ENCODE results near the gene NPL. TPM values are rescaled to one million over a fixed set of nuclear protein-coding genes. Genes with fewer than 3 reads are reported as not detected.

Gene NPL
- 1.8 and 2.7 TPM in 2 replicates for total RNA-seq

- no peak for DNase-seq (ENCODE audit: extremely low read depth, low read depth, low spot score)
These were observed at the start of gene NPL for GRCh38 chr1:182789138-182790076. NPL (plus strand) TSS chr1:182789773; CDS start chr1:182794372, 4,599 bp downstream.

- DNase-seq (ENCODE audit: extremely low read depth, low read depth, low spot score), result no peak
These were observed 49.5 kb upstream of the NPL start for GRCh38 chr1:182740120-182740519.

GRCh38 chr1:182742780-182743179 is 46.8 kb upstream of the NPL start:
- no peak for DNase-seq (ENCODE audit: extremely low read depth, low read depth, low spot score)

GRCh38 chr1:182752077-182752988 is 37.2 kb upstream of the NPL start:
- DNase-seq (ENCODE audit: extremely low read depth, low read depth, low spot score), result no peak

- DNase-seq (ENCODE audit: extremely low read depth, low read depth, low spot score), result no peak
These were observed 35.5 kb upstream of the NPL start for GRCh38 chr1:182754087-182754486.

GRCh38 chr1:182754543-182755314 is 34.8 kb upstream of the NPL start:
- DNase-seq (ENCODE audit: extremely low read depth, low read depth, low spot score), result no peak

GRCh38 chr1:182755632-182756031 is 33.9 kb upstream of the NPL start:
- no peak for DNase-seq (ENCODE audit: extremely low read depth, low read depth, low spot score)

- DNase-seq (ENCODE audit: extremely low read depth, low read depth, low spot score), result no peak
These were observed 33.1 kb upstream of the NPL start for GRCh38 chr1:182756423-182756822.

- no peak for DNase-seq (ENCODE audit: extremely low read depth, low read depth, low spot score)
These were observed 27.9 kb upstream of the NPL start for GRCh38 chr1:182761396-182762395.

GRCh38 chr1:182762536-182762935 is 27.0 kb upstream of the NPL start:
- DNase-seq (ENCODE audit: extremely low read depth, low read depth, low spot score), result no peak

- DNase-seq (ENCODE audit: extremely low read depth, low read depth, low spot score), result no peak
These were observed 25.4 kb upstream of the NPL start for GRCh38 chr1:182764029-182764727.

- no peak for DNase-seq (ENCODE audit: extremely low read depth, low read depth, low spot score)
These were observed 24.2 kb upstream of the NPL start for GRCh38 chr1:182765391-182765790.

- no peak for DNase-seq (ENCODE audit: extremely low read depth, low read depth, low spot score)
These were observed 23.5 kb upstream of the NPL start for GRCh38 chr1:182766050-182766449.

GRCh38 chr1:182766881-182767645 is 22.5 kb upstream of the NPL start:
- no peak for DNase-seq (ENCODE audit: extremely low read depth, low read depth, low spot score)

GRCh38 chr1:182768963-182769362 is 20.6 kb upstream of the NPL start:
- DNase-seq (ENCODE audit: extremely low read depth, low read depth, low spot score), result no peak

GRCh38 chr1:182770232-182770631 is 19.3 kb upstream of the NPL start:
- DNase-seq (ENCODE audit: extremely low read depth, low read depth, low spot score), result no peak

GRCh38 chr1:182771187-182771984 is 18.2 kb upstream of the NPL start:
- no peak for DNase-seq (ENCODE audit: extremely low read depth, low read depth, low spot score)
